Parathyroid adenoma (tissue), 2 donors: ENCODE results near the gene PHC3.

Experiments used
- H2AFZ ChIP-seq: fragments of 300-600 bp; sonication (generic); one replicate; pipeline ENCODE4 v1.7.0; 2017; ENCODE audit warnings: antibody characterized with exemption, mild to moderate bottlenecking
- H3K27ac ChIP-seq: fragments of 300-600 bp; sonication (generic); one replicate; pipeline ENCODE4 v1.7.0; 2017
- H3K27me3 ChIP-seq: fragments of 300-600 bp; sonication (generic); one replicate; pipeline ENCODE4 v1.7.0; 2017; ENCODE audit warnings: low read length; ENCODE audit not compliant: control insufficient read depth, insufficient read depth
- H3K36me3 ChIP-seq: fragments of 300-600 bp; sonication (generic); one replicate; pipeline ENCODE4 v1.7.0; 2017; ENCODE audit warnings: low read length; ENCODE audit not compliant: control insufficient read depth, insufficient read depth
- H3K4me1 ChIP-seq: fragments of 300-600 bp; sonication (generic); one replicate; pipeline ENCODE4 v1.7.0; 2017; ENCODE audit warnings: control low read depth
- H3K4me2 ChIP-seq: fragments of 300-600 bp; sonication (generic); one replicate; pipeline ENCODE4 v1.7.0; 2017; ENCODE audit warnings: low read length
- H3K4me3 ChIP-seq: fragments of 300-600 bp; sonication (generic); one replicate; pipeline ENCODE4 v1.7.0; 2017; ENCODE audit warnings: low read depth, low read length
- H3K79me2 ChIP-seq: fragments of 300-600 bp; sonication (generic); one replicate; pipeline ENCODE4 v1.7.0; 2017; ENCODE audit warnings: control low read depth
- H3K9ac ChIP-seq: fragments of 300-600 bp; sonication (generic); one replicate; pipeline ENCODE4 v1.7.0; 2017; ENCODE audit warnings: mild to moderate bottlenecking
- H3K9me3 ChIP-seq: fragments of 300-600 bp; sonication (generic); one replicate; pipeline ENCODE4 v1.7.0; 2017; ENCODE audit warnings: low read length; ENCODE audit not compliant: control insufficient read depth
- TF ChIP-seq, protein P1 (sequence below): fragments of 300-600 bp; sonication (generic); IDR thresholded peaks from one replicate; pipeline ENCODE4 v1.7.0; 2017; ENCODE audit warnings: antibody characterized with exemption, mild to moderate bottlenecking
- donor health status: primary hyperparathyroidism.

PHC3 gene

DNA sequence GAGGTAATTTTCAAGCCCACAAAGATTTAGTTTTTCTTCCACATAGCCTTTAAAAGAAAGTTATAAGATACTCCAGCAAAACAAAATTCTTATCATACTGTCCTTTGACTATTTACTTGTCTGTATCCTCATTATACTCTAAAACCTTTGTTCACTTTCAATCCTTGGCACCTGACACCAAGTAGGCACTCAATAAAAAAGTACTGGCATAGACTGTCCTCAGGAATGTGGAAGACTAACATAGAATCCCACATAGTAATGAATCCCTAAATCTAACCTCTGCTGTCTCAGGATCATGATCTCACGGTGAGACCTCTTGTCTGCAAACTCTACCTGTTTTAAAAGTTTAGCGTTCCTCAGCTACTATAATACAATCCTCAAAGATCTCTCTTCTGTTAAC is 21.6 kb downstream of the PHC3 start:
- Histone ChIP-seq H2AFZ (no peak overlapping the region), H3K36me3 (no peaks in the 10 kb centered on the region), H3K9me3 (no peaks in the 10 kb centered on the region), H3K27ac (no peak overlapping the region), H3K4me3 (no peak overlapping the region), H3K4me1 (peaks cover 2% of the 10 kb centered on the region), H3K79me2 (peaks cover 65% of the 10 kb centered on the region), H3K9ac (no peak overlapping the region), H3K27me3 (no peaks in the 10 kb centered on the region), H3K4me2 (no peak overlapping the region)
- TF ChIP-seq, protein P1, sequence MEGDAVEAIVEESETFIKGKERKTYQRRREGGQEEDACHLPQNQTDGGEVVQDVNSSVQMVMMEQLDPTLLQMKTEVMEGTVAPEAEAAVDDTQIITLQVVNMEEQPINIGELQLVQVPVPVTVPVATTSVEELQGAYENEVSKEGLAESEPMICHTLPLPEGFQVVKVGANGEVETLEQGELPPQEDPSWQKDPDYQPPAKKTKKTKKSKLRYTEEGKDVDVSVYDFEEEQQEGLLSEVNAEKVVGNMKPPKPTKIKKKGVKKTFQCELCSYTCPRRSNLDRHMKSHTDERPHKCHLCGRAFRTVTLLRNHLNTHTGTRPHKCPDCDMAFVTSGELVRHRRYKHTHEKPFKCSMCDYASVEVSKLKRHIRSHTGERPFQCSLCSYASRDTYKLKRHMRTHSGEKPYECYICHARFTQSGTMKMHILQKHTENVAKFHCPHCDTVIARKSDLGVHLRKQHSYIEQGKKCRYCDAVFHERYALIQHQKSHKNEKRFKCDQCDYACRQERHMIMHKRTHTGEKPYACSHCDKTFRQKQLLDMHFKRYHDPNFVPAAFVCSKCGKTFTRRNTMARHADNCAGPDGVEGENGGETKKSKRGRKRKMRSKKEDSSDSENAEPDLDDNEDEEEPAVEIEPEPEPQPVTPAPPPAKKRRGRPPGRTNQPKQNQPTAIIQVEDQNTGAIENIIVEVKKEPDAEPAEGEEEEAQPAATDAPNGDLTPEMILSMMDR, result no peak

DNA sequence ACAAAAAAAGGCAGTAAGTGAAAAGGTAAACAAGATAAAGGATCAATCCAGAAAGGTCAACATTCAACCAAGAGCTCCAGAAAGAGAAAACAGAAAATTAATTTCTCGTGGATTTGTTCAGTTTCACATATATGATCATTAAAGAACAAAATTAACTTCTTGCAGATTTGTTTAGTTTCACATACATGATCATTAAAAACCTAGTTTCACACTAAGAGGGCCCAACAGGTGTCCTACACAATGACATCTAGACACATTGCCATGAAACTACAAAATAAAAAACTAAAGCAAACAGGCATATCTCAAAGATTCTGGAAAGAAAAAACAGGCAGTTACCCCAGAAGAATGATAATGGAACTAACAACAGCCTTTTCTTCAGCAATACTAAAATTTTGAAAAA is 22.1 kb downstream of the PHC3 start:
- H2AFZ ChIP-seq, result no peak overlapping the region
- H3K27me3 ChIP-seq, result no peaks in the 10 kb centered on the region
- no peak overlapping the region for H3K27ac ChIP-seq
- no peaks in the 10 kb centered on the region for H3K36me3 ChIP-seq
- H3K4me3 ChIP-seq, result no peak overlapping the region
- H3K9ac ChIP-seq, result no peak overlapping the region
- peaks cover 3% of the 10 kb centered on the region for H3K4me1 ChIP-seq
- no peaks in the 10 kb centered on the region for H3K9me3 ChIP-seq
- TF ChIP-seq, protein P1, result no peak
- H3K4me2 ChIP-seq, result no peak overlapping the region
- peaks cover 68% of the 10 kb centered on the region for H3K79me2 ChIP-seq

DNA sequence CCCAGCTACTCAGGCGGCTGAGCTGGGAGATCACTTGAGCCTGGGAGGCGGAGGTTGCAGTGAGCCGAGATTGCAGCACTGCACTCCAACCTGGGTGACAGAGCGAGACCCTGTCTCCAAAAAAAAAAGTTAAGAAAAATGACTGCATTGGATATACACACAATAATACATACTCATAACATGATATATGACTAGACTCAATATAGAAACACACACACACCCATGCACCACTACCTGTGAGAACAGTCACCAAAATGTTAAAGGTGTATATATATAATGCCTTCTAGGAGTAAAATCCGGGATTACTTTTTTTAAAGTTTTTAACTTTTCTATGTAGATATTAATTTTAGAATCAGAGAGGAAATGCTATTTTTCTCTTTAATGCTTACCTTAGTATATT is 25.9 kb downstream of the PHC3 start:
- H3K27me3 ChIP-seq, result no peaks in the 10 kb centered on the region
- no peaks in the 10 kb centered on the region for H3K9me3 ChIP-seq
- H3K4me2 ChIP-seq, result no peak overlapping the region
- no peak overlapping the region for H3K9ac ChIP-seq
- H3K79me2 ChIP-seq, result peaks cover 50% of the 10 kb centered on the region
- H3K4me3 ChIP-seq, result no peak overlapping the region
- H3K4me1 ChIP-seq, result peaks cover 3% of the 10 kb centered on the region
- H2AFZ ChIP-seq, result no peak overlapping the region
- TF ChIP-seq, protein P1, result no peak
- no peak overlapping the region for H3K27ac ChIP-seq
- no peaks in the 10 kb centered on the region for H3K36me3 ChIP-seq

DNA sequence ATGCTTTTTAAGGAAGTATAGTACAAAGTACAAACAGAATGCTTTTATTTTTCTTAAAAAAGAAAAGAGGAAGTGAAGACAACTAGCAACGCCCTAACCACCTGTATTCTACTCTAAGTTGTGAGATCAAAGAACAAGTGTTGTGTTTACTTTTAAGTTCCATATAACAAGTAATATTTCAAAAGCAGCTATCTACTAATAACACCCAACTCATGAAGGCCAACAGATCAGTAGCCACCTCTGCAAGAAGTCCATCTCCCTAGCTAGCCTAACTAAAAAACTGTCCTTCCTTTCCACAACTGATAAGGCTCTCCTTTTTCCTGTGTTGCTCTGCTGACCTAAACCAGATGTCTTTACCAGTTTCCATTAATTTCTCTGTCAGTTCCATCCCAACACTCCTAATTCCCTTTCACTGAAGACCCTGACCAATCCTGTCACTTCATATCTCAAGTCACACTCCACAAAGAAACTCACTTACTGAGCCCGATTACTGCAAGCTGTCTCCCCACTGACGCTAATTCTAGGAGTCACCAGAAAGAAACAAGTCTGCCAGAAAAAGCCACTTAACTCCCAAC is 26.9 kb downstream of the PHC3 start:
- H3K4me3 ChIP-seq, result no peak overlapping the region
- no peaks in the 10 kb centered on the region for H3K9me3 ChIP-seq
- no peak overlapping the region for H3K4me2 ChIP-seq
- peaks cover 3% of the 10 kb centered on the region for H3K4me1 ChIP-seq
- H3K27me3 ChIP-seq, result no peaks in the 10 kb centered on the region
- TF ChIP-seq, protein P1, result no peak
- H3K9ac ChIP-seq, result no peak overlapping the region
- H3K79me2 ChIP-seq, result peaks cover 47% of the 10 kb centered on the region
- no peaks in the 10 kb centered on the region for H3K36me3 ChIP-seq
- no peak overlapping the region for H2AFZ ChIP-seq
- no peak overlapping the region for H3K27ac ChIP-seq

DNA sequence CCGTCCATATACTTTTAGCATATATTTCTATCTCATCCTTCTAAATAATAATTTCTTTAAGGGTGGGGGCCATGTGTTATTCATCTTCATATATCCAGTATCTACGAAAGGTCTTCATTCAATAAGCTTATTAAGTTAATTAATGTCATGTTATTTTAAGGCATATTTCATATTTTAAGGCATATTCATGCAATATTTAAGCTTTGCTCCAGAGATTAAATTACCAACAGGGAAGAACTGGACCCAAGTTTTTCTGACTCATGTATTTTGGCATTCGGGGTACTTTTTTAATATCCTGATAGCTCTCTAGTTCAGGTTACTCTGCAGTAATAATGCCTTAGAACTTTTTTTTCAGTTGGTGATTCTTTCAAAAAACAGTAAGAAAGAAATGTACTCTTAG is 27.4 kb downstream of the PHC3 start:
- Histone ChIP-seq H2AFZ (no peak overlapping the region), H3K79me2 (peaks cover 49% of the 10 kb centered on the region), H3K36me3 (no peaks in the 10 kb centered on the region), H3K4me3 (no peak overlapping the region), H3K9ac (no peak overlapping the region), H3K4me1 (peaks cover 3% of the 10 kb centered on the region), H3K27ac (no peak overlapping the region), H3K9me3 (no peaks in the 10 kb centered on the region), H3K27me3 (no peaks in the 10 kb centered on the region), H3K4me2 (no peak overlapping the region)
- TF ChIP-seq, protein P1, result no peak
